ENCODE data around the gene DEXI.

DNA sequence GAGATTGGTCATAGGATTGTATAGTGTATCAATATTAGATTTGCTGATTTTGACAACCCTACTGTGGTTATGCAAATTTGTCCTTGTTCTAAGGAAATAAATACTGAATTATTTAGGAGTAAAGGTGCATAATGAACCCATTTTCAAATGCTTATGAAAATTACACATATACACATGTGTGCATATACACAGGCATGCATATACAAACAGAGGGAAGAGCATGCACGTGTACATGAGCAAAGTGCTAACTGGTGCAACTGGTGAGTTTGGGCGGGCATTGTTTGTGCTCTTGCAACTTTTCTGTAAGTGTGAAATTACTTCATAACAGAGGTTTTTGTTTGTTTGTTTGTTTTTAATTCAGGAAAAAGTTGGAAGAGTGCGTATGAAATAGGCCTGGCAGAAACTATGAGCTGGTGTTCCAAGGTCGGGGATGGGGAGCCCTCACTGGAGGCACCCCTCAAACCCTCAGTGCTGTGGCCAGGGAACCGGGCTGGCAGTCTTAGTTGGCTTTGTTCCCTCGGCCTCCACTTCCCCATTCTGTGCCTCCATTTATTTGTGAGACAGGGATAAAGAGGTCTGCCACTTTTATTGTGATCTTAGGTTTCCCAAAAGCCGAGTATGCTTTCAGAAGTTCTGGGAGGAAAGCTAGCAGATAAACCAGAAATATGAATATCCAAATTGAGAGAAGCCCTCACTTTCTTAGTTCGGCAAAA is 5.8 kb downstream of the DEXI start:
- no peak for TF ChIP-seq CTCF (IDR thresholded peaks at IDR 0.05 in 4 of 5, conservative IDR thresholded peaks at IDR 0.05 in 1 of 5)
- TF ChIP-seq POLR2A (IDR thresholded peaks at IDR 0.05): no peak
